HepG2 (cell line): ENCODE results near the gene CAPN13. TPM values are rescaled to one million over a fixed set of nuclear protein-coding genes. Genes with fewer than 3 reads are reported as not detected.

Experiments used
- ATAC-seq: fragments of 200-7000 bp; cut with Tn5 transposase; 3 replicates; pipeline ENCODE4 v1.9.1; 2020; ENCODE audit warnings: mild to moderate bottlenecking, moderate library complexity
- BruUV-seq: library from RNA; stranded (reverse); fragments of 400-500 nt; replicated peaks from 2 replicates; lab custom pipeline; 2021; lab: Mats Ljungman, UMichigan
- CTCF ChIA-PET: fragments of 300-600 bp; formaldehyde crosslinking; extraction: SDS; loops from one replicate; lab custom pipeline; 2021; ENCODE audit warnings: low total read pairs, inconsistent platforms, low intra/inter-chr PET ratio; lab: Yijun Ruan, JAX
- POLR2A ChIA-PET: fragments of 350-600 bp; sonication (Branson Sonifier 250); formaldehyde crosslinking; loops from one replicate; lab custom pipeline; 2020; ENCODE audit warnings: antibody characterized with exemption, inconsistent platforms; lab: Yijun Ruan, JAX
- DNase-seq: peaks from one replicate; pipeline ENCODE4 v3.0.0-alpha.2; 2015; ENCODE audit warnings: low spot score
- FAIRE-seq: peaks from 3 replicates; lab custom pipeline; 2011; peaks lifted over from hg19 to GRCh38; lab: Jason Lieb, UNC
- H2AFZ ChIP-seq: one replicate; pipeline ENCODE4 v1.6.1; 2011; ENCODE audit warnings: low read length, inconsistent platforms
- H3K27ac ChIP-seq: fragments of 300-600 bp; 3 replicates; pipeline ENCODE4 v1.8.0; 2011; ENCODE audit warnings: mixed run types, mild to moderate bottlenecking, mixed read lengths, low read length, inconsistent platforms; ENCODE audit not compliant: insufficient read depth; ENCODE audit errors: extremely low read length
- H3K27me3 ChIP-seq, 2 experiments: fragments of 200-600 bp in 1 of 2; 2 replicates in 1 of 2; 3 replicates in 1 of 2; pipeline versions ENCODE4 v1.6.0 to v1.8.0; 2011; ENCODE audit warnings: low read length in 2 of 2, mild to moderate bottlenecking in 2 of 2, moderate library complexity in 2 of 2, inconsistent platforms in 1 of 2; ENCODE audit not compliant: insufficient read depth in 2 of 2, control insufficient read depth in 1 of 2
- H3K36me3 ChIP-seq, 2 experiments: fragments of 200-600 bp in 1 of 2; replicated peaks in 1 of 2; 2 replicates in 1 of 2; 3 replicates in 1 of 2; pipeline versions ENCODE4 v1.5.1 to v1.8.0; 2011; ENCODE audit warnings: low read length in 2 of 2, inconsistent platforms in 1 of 2; ENCODE audit not compliant: insufficient read depth in 2 of 2, control insufficient read depth in 1 of 2
- H3K4me1 ChIP-seq: 2 replicates; pipeline ENCODE4 v1.5.1; 2012; ENCODE audit warnings: low read length, inconsistent platforms; ENCODE audit not compliant: insufficient read depth
- H3K4me2 ChIP-seq: 2 replicates; pipeline ENCODE4 v1.6.0; 2011; ENCODE audit warnings: low read depth, low read length, inconsistent platforms
- H3K4me3 ChIP-seq, 3 experiments: fragments of 200-600 bp in 1 of 3; sonication (generic), shearing (Covaris generic) in 1 of 3; replicated peaks in 1 of 3; 2 replicates each; pipeline ENCODE4 v1.5.1; 2011 to 2016; ENCODE audit warnings: low read length in 3 of 3, inconsistent platforms in 2 of 3, low read depth in 2 of 3, mild to moderate bottlenecking in 2 of 3, control low read depth in 1 of 3, mixed read lengths in 1 of 3; ENCODE audit not compliant: insufficient read depth in 1 of 3
- H3K79me2 ChIP-seq: one replicate; pipeline ENCODE4 v1.6.1; 2011; ENCODE audit warnings: low read length, inconsistent platforms; ENCODE audit not compliant: insufficient read depth
- H3K9ac ChIP-seq: 2 replicates; pipeline ENCODE4 v1.6.0; 2011; ENCODE audit warnings: mild to moderate bottlenecking, low read depth, low read length, inconsistent platforms; ENCODE audit not compliant: insufficient read depth
- H3K9me3 ChIP-seq: 2 replicates; pipeline ENCODE4 v1.5.1; 2012; ENCODE audit warnings: mild to moderate bottlenecking, low read length
- H4K20me1 ChIP-seq: 2 replicates; pipeline ENCODE4 v1.6.0; 2011; ENCODE audit warnings: inconsistent platforms, mild to moderate bottlenecking, low read length, moderate library complexity; ENCODE audit not compliant: insufficient read depth
- CSRNP2 ChIP-seq: sonication (generic); formaldehyde crosslinking; conservative IDR thresholded peaks from 2 replicates; pipeline ENCODE4 v1.8.0; 2022; ENCODE audit warnings: low read depth, missing genetic modification reagents
- EP300 ChIP-seq, 3 experiments: sonication (generic) in 1 of 3; formaldehyde crosslinking in 1 of 3; IDR thresholded peaks; 2 replicates each; pipeline versions ENCODE4 v1.5.1 to v1.6.1; 2011 to 2020; ENCODE audit warnings: low read depth in 2 of 3, low read length in 2 of 3, borderline replicate concordance in 1 of 3, improper control_type of control experiment in 1 of 3, mild to moderate bottlenecking in 1 of 3, missing genetic modification reagents in 1 of 3, moderate library complexity in 1 of 3
- KLF12 ChIP-seq: sonication (generic); formaldehyde crosslinking; IDR thresholded peaks from 2 replicates; pipeline ENCODE4 v1.4.0; 2020; ENCODE audit warnings: missing genetic modification reagents, borderline replicate concordance
- MNT ChIP-seq: fragments of 450-650 bp; IDR thresholded peaks from 2 replicates; pipeline ENCODE4 v1.6.1; 2016
- NFRKB ChIP-seq: fragments of 450-650 bp; IDR thresholded peaks from 2 replicates; pipeline ENCODE4 v1.6.1; 2017
- ZBTB7A ChIP-seq: sonication (generic); formaldehyde crosslinking; IDR thresholded peaks from 2 replicates; pipeline ENCODE4 v1.8.0; 2022; ENCODE audit warnings: mild to moderate bottlenecking, missing genetic modification reagents
- ZNF317 ChIP-seq: sonication (generic); formaldehyde crosslinking; IDR thresholded peaks from 2 replicates; pipeline ENCODE4 v1.5.0; 2020; ENCODE audit warnings: mild to moderate bottlenecking, missing genetic modification reagents
- ZNF770 ChIP-seq: sonication (generic); formaldehyde crosslinking; IDR thresholded peaks from 2 replicates; pipeline ENCODE4 v1.5.0; 2020; ENCODE audit warnings: mild to moderate bottlenecking, missing genetic modification reagents
- ZUFSP ChIP-seq: sonication (generic); formaldehyde crosslinking; IDR thresholded peaks from 2 replicates; pipeline ENCODE4 v1.9.0; 2021; ENCODE audit warnings: missing genetic modification reagents, mild to moderate bottlenecking, borderline replicate concordance
- WGBS: methylation state at CpG from one replicate; pipeline ENCODE4 v1.1.6; 2017; ENCODE audit warnings: low lambda C conversion rate; 5-methylcytosine and 5-hydroxymethylcytosine counted together
- in situ Hi-C: cut with HindIII; loops from 2 replicates; pipeline ENCODE4 v1.10.0; 2017; ENCODE audit warnings: low pct_unique_long_range_greater_than_20kb; ENCODE audit not compliant: extremely low pct_ligation_motif_present
- intact Hi-C: fragments of 100-400 bp; cut with micrococcal nuclease; formaldehyde crosslinking; loops from one replicate; pipeline ENCODE4 v1.10.0; 2022; ENCODE audit not compliant: unreplicated experiment
- polyA plus RNA-seq, 8 experiments: library from polyadenylated mRNA; depleted of rRNA in 3 of 8; stranded (reverse) in 7 of 8; unstranded in 1 of 8; fragments of >200 nt; fragmentation: Illumina TruSeq in 4 of 8; extraction: Trizol in 4 of 8; gene quantifications; 2 replicates each; pipeline versions ENCODE4 v1.2.1 to v1.2.3, GENCODE V29; 2011 to 2016; ENCODE audit warnings: low read depth in 4 of 8, missing spikeins in 1 of 8, mixed read lengths in 1 of 8; ENCODE audit not compliant: insufficient read depth in 1 of 8
- total RNA-seq, 5 experiments: library from RNA; depleted of rRNA; stranded (reverse); fragments of >200 nt; fragmentation: Illumina TruSeq; extraction: Trizol; gene quantifications; 2 replicates each; pipeline ENCODE4 v1.2.3, GENCODE V29; 2016; ENCODE audit warnings: low read depth in 1 of 5

CAPN13 gene
- total and polyA plus RNA-seq, 2 of the 13 experiments (the other 11 are each of a cell fraction or from before 2014, with no cell fraction given): not detected

GRCh38 chr2:30797381-30798015 is 9.7 kb downstream of the CAPN13 start:
- no peaks in the 10 kb centered on the region for H3K79me2 ChIP-seq
- intact Hi-C loops: no loop called here
- no TSS peak for BruUV-seq
- in situ Hi-C loops: no loop called here
- H2AFZ ChIP-seq: no peak overlapping the region
- TF ChIP-seq ZUFSP (CRISPR knock-in tag): no peak
- peak; percentile 39; the same call in 1 of the 2 replicates for TF ChIP-seq MNT
- H3K9ac ChIP-seq: no peak overlapping the region
- 20% methylated on average over 8 of the region's 8 CpGs for WGBS
- POLR2A ChIA-PET: no interaction called here
- no peak overlapping the region for H3K27ac ChIP-seq
- CTCF ChIA-PET: no interaction called here
- FAIRE-seq: no peak
- DNase-seq: no peak
- no peak for ATAC-seq
- no peaks in the 10 kb centered on the region for H3K4me1 ChIP-seq
- H4K20me1 ChIP-seq: no peaks in the 10 kb centered on the region
- H3K4me3 ChIP-seq: no peak overlapping the region
- no peak overlapping the region for H3K4me2 ChIP-seq
- H3K9me3 ChIP-seq: no peaks in the 10 kb centered on the region
- H3K36me3 ChIP-seq: no peaks in the 10 kb centered on the region
- H3K27me3 ChIP-seq: peaks cover 1 to 33% of the 10 kb centered on the region in 2 experiments; a peak in 2 of 5 replicates

GRCh38 chr2:30796699-30797098 is 10.5 kb downstream of the CAPN13 start:
- Histone ChIP-seq H3K9me3 (no peaks in the 10 kb centered on the region), H3K27me3 (peaks cover 1 to 33% of the 10 kb centered on the region in 2 experiments; a peak in 2 of 5 replicates), H3K9ac (no peak overlapping the region), H4K20me1 (no peaks in the 10 kb centered on the region), H3K79me2 (no peaks in the 10 kb centered on the region), H3K4me2 (no peak overlapping the region), H3K4me1 (no peaks in the 10 kb centered on the region), H3K27ac (no peak overlapping the region), H3K36me3 (no peaks in the 10 kb centered on the region), H3K4me3 (no peak overlapping the region), H2AFZ (no peak overlapping the region)
- intact Hi-C loops (no loop called here), in situ Hi-C loops (no loop called here)
- ChIA-PET CTCF (no interaction called here), POLR2A (no interaction called here)
- no TSS peak for BruUV-seq
- FAIRE-seq: no peak
- ATAC-seq: no peak; the same call in 2 of the 3 replicates
- 5% methylated on average over 4 of the region's 4 CpGs for WGBS
- no peak for DNase-seq
- TF ChIP-seq ZNF317 (CRISPR knock-in tag) (no peak), CSRNP2 (CRISPR knock-in tag) (no peak), ZNF770 (no peak), KLF12 (no peak), EP300 (IDR thresholded peaks at IDR 0.05; ENCODE audit: low read depth in 2 of 2, low read length in 2 of 2) (no peak), EP300 (CRISPR knock-in tag; IDR thresholded peaks at IDR 0.05; ENCODE audit: borderline replicate concordance) (no peak), ZBTB7A (CRISPR knock-in tag) (no peak), NFRKB (no peak)
